GM23248 (cell line): Measurements from ENCODE around the gene GLT1D1. TPM values are rescaled to one million over a fixed set of nuclear protein-coding genes. Genes with fewer than 3 reads are reported as not detected.

Source experiments
- DNase-seq: peaks from one replicate; pipeline ENCODE4 v3.0.0-alpha.2; 2015
- H2AFZ ChIP-seq: fragments of 200-600 bp; sonication (generic); 2 replicates; pipeline ENCODE4 v1.6.1; 2016; ENCODE audit warnings: antibody characterized with exemption
- H3F3A ChIP-seq: fragments of 200-600 bp; sonication (generic); 2 replicates; pipeline ENCODE4 v1.6.1; 2016; ENCODE audit warnings: mild to moderate bottlenecking, antibody characterized with exemption, mixed run types; ENCODE audit not compliant: insufficient read depth
- H3K27ac ChIP-seq: fragments of 200-600 bp; sonication (generic); 2 replicates; pipeline ENCODE4 v1.5.1; 2016; ENCODE audit warnings: mild to moderate bottlenecking
- H3K27me3 ChIP-seq: fragments of 200-600 bp; sonication (generic); replicated peaks from 2 replicates; pipeline ENCODE4 v1.6.1; 2016; ENCODE audit warnings: mild to moderate bottlenecking; ENCODE audit not compliant: insufficient read depth
- H3K36me3 ChIP-seq: fragments of 200-600 bp; sonication (generic); 2 replicates; pipeline ENCODE4 v1.6.1; 2016; ENCODE audit warnings: low read depth, mild to moderate bottlenecking
- H3K4me1 ChIP-seq: fragments of 200-600 bp; sonication (generic); 2 replicates; pipeline ENCODE4 v1.6.1; 2016; ENCODE audit warnings: mild to moderate bottlenecking; ENCODE audit not compliant: insufficient read depth
- H3K4me2 ChIP-seq: fragments of 200-600 bp; sonication (generic); one replicate; pipeline ENCODE4 v1.6.1; 2016; ENCODE audit warnings: mild to moderate bottlenecking; ENCODE audit not compliant: unreplicated experiment
- H3K4me3 ChIP-seq: fragments of 200-600 bp; sonication (generic); 2 replicates; pipeline ENCODE4 v1.5.1; 2016; ENCODE audit warnings: mild to moderate bottlenecking
- H3K79me2 ChIP-seq: fragments of 200-600 bp; sonication (generic); 2 replicates; pipeline ENCODE4 v1.6.1; 2016; ENCODE audit warnings: mild to moderate bottlenecking; ENCODE audit not compliant: insufficient read depth
- H3K9ac ChIP-seq: fragments of 200-600 bp; sonication (generic); 2 replicates; pipeline ENCODE4 v1.6.1; 2016; ENCODE audit warnings: mild to moderate bottlenecking
- H3K9me2 ChIP-seq: fragments of 200-600 bp; sonication (generic); 2 replicates; pipeline ENCODE4 v1.6.1; 2016; ENCODE audit warnings: mixed run types, mild to moderate bottlenecking, moderate library complexity; ENCODE audit not compliant: insufficient read depth
- H3K9me3 ChIP-seq: fragments of 200-600 bp; sonication (generic); one replicate; pipeline ENCODE4 v1.6.1; 2017; ENCODE audit warnings: low read depth
- H4K20me1 ChIP-seq: fragments of 200-600 bp; sonication (generic); 2 replicates; pipeline ENCODE4 v1.6.0; 2016; ENCODE audit not compliant: insufficient read depth
- EZH2 ChIP-seq: fragments of 200-600 bp; sonication (generic); IDR thresholded peaks from 2 replicates; pipeline ENCODE4 v1.6.1; 2018; ENCODE audit warnings: antibody characterized with exemption, mild to moderate bottlenecking; ENCODE audit not compliant: insufficient read depth, poor library complexity, severe bottlenecking
- EZH2phosphoT487 ChIP-seq: fragments of 200-600 bp; sonication (generic); IDR thresholded peaks from 2 replicates; pipeline ENCODE4 v1.6.1; 2018; ENCODE audit warnings: antibody characterized with exemption, moderate library complexity, mild to moderate bottlenecking, low read depth; ENCODE audit not compliant: insufficient read depth
- WGBS, 2 experiments: methylation state at CpG; one replicate each; pipeline ENCODE4 v1.1.6; 2015 to 2017; ENCODE audit warnings: low lambda C conversion rate in 2 of 2, low coverage in 1 of 2; ENCODE audit errors: missing lambda C conversion rate in 2 of 2; 5-methylcytosine and 5-hydroxymethylcytosine counted together
- in situ Hi-C: fragments of 300-500 bp; cut with MboI; formaldehyde crosslinking; loops from 2 replicates; pipeline ENCODE4 v1.15.0; 2020
- polyA plus RNA-seq: library from polyadenylated mRNA; unstranded; fragments of >200 nt; fragmentation: Nextera tagmentation; extraction: Ambion mirVana; gene quantifications from 2 replicates; pipeline ENCODE4 v1.2.1, GENCODE V29; 2016
- total RNA-seq: library from RNA; depleted of rRNA; stranded (reverse); fragments of >200 nt; shearing (Covaris generic); gene quantifications from 2 replicates; pipeline ENCODE4 v1.2.3, GENCODE V29; 2014

The GLT1D1 gene
- total and polyA plus RNA-seq, 2 experiments from 2014 or later, result not detected

DNA sequence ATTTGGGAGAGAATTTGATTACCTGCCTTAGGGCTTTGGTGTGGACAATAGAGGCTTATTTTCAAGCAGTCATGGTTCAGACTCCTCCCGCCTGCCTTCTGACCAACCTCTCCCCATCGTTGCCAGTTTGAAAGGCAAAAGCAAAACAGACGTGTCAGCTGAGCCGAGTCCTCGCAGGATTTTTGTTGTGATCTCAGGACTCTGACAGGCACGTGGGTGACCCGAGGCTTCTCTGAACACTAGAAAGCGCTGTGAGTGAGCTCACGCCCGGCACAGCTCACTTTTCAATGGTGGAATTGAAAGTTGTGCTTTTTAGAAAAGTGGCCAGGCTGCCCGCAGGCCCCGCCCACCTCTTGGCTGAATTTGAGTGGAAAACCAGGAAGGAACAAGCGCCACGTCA lies 130.1 kb downstream of the GLT1D1 start:
- no peak overlapping the region for H3K9ac ChIP-seq
- H4K20me1 ChIP-seq, result no peaks in the 10 kb centered on the region
- WGBS, 2 experiments, result 47 to 49% methylated on average over 12 to 14 of the region's 14 CpGs
- H3K4me1 ChIP-seq, result no peaks in the 10 kb centered on the region
- no peak overlapping the region for H2AFZ ChIP-seq
- TF ChIP-seq EZH2phosphoT487, result no peak
- no peaks in the 10 kb centered on the region for H3F3A ChIP-seq
- no peaks in the 10 kb centered on the region for H3K36me3 ChIP-seq
- in situ Hi-C loops, result no loop called here
- no peaks in the 10 kb centered on the region for H3K27me3 ChIP-seq
- H3K4me3 ChIP-seq, result no peak overlapping the region
- no peaks in the 10 kb centered on the region for H3K9me2 ChIP-seq
- no peak overlapping the region for H3K27ac ChIP-seq
- no peak for DNase-seq
- no peak overlapping the region for H3K4me2 ChIP-seq
- H3K9me3 ChIP-seq, result no peaks in the 10 kb centered on the region
- no peaks in the 10 kb centered on the region for H3K79me2 ChIP-seq

DNA sequence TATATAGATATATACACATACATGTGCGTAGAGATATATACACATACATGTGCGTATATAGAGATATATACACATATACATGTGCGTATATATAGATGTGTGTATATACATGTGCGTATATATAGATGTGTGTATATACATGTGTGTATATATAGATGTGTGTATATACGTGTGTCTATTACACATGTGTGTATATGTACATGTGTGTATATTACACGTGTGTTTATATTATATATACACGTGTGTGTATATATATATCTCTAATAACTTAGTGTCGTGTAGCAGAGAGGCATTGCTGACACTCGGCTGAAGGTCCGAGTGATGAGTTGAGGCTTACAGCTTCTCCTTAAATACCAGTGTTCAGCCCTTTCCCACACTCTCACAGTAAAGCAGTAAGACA lies 133.7 kb downstream of the GLT1D1 start:
- 49 to 57% methylated on average over 10 of the region's 10 CpGs for whole genome bisulfite sequencing, 2 experiments

DNA sequence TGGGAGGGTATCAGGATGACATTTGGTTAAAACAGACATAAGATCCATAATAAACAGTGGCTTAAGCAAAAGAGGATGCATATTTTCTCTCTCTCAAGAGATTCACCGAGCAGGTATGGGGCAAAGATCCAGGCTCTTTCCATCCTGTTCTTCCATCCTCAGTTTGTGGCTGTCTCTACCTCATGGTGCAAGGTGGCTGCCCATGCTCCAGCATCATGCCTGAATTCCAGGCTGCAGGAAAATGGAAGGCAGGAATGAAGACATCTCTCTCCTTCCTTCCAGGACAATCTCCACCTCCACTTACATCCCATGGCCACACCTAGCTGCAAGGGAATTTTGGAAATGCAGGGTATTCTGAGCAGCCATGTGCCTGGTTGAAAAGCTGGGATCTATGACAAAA lies 136.0 kb downstream of the GLT1D1 start:
- no peak overlapping the region for H2AFZ ChIP-seq
- TF ChIP-seq EZH2phosphoT487, result no peak
- no peak for TF ChIP-seq EZH2
- H3K4me2 ChIP-seq, result no peak overlapping the region
- no peaks in the 10 kb centered on the region for H3K79me2 ChIP-seq
- H3K9me3 ChIP-seq, result no peaks in the 10 kb centered on the region
- H3K9me2 ChIP-seq, result no peaks in the 10 kb centered on the region
- H3K4me1 ChIP-seq, result no peaks in the 10 kb centered on the region
- H3F3A ChIP-seq, result no peaks in the 10 kb centered on the region
- H3K27me3 ChIP-seq, result no peaks in the 10 kb centered on the region
- H3K4me3 ChIP-seq, result no peak overlapping the region
- H3K27ac ChIP-seq, result no peak overlapping the region
- WGBS, 2 experiments, result 9 to 16% methylated on average over 1 of the region's 1 CpG
- H4K20me1 ChIP-seq, result no peaks in the 10 kb centered on the region
- no peaks in the 10 kb centered on the region for H3K36me3 ChIP-seq
- H3K9ac ChIP-seq, result no peak overlapping the region
- DNase-seq, result no peak
- in situ Hi-C loops, result no loop called here

More for the DNA sequence above, 133.7 kb downstream of the GLT1D1 start:
- Histone ChIP-seq H3K9me2 (no peaks in the 10 kb centered on the region), H3K27me3 (no peaks in the 10 kb centered on the region), H3F3A (no peaks in the 10 kb centered on the region), H3K79me2 (no peaks in the 10 kb centered on the region), H3K4me1 (no peaks in the 10 kb centered on the region), H3K9ac (no peak overlapping the region), H3K27ac (no peak overlapping the region), H3K4me2 (no peak overlapping the region), H3K9me3 (no peaks in the 10 kb centered on the region), H3K4me3 (no peak overlapping the region), H3K36me3 (no peaks in the 10 kb centered on the region), H4K20me1 (no peaks in the 10 kb centered on the region), H2AFZ (no peak overlapping the region)
- no peak for DNase-seq
- in situ Hi-C loops, result no loop called here
- TF ChIP-seq EZH2, result no peak
- no peak for TF ChIP-seq EZH2phosphoT487

DNA sequence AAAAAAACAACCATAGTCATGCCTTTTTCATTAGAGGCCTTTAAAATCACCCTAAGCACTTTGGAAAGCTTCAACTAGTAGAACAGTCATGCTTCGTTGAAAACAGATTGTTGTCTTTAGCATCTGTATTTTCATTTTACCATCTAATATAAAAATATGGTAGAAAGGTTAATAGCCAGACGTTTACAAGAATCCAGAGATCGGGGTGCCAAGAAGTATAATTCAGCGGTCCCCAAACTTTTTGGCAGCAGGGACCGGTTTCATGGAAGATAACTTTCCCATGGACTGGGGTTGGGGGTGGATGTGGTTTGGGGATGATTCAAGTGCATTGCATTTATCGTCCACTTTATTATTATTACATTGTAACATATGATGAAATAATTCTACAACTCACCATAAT lies 138.4 kb downstream of the GLT1D1 start:
- no peak overlapping the region for H3K9ac ChIP-seq
- no peaks in the 10 kb centered on the region for H4K20me1 ChIP-seq
- no peak overlapping the region for H3K4me3 ChIP-seq
- no peaks in the 10 kb centered on the region for H3K36me3 ChIP-seq
- no peaks in the 10 kb centered on the region for H3K9me2 ChIP-seq
- no peaks in the 10 kb centered on the region for H3K79me2 ChIP-seq
- no peak overlapping the region for H2AFZ ChIP-seq
- 6 to 7% methylated on average over 6 of the region's 6 CpGs for WGBS, 2 experiments
- no peaks in the 10 kb centered on the region for H3K27me3 ChIP-seq
- H3F3A ChIP-seq, result no peaks in the 10 kb centered on the region
- no peaks in the 10 kb centered on the region for H3K9me3 ChIP-seq
- H3K4me2 ChIP-seq, result no peak overlapping the region
- no peak for DNase-seq
- TF ChIP-seq EZH2 (no peak), EZH2phosphoT487 (no peak)
- H3K27ac ChIP-seq, result no peak overlapping the region
- H3K4me1 ChIP-seq, result no peaks in the 10 kb centered on the region
- in situ Hi-C loops, result no loop called here

DNA sequence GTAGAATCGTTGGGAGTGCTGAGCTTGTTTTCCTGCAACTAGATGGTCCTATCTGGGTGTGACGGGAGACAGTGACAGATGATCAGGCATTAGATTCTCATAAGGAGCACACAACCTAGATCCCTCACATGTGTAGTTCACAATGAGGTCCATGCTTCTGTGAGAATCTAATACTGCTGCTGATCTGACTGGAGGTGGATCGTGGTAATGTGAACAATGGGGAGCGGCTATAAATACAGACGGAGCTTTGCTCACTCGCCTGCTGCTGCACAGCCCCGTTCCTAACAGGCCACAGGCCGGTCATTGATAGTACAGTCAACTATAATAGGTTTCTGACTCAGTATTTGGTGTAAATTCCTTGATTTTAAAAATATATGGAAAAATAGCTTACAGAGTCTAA lies 138.8 kb downstream of the GLT1D1 start:
- no peaks in the 10 kb centered on the region for H3K36me3 ChIP-seq
- H3K9me2 ChIP-seq, result no peaks in the 10 kb centered on the region
- H4K20me1 ChIP-seq, result no peaks in the 10 kb centered on the region
- 16 to 22% methylated on average over 8 of the region's 8 CpGs for WGBS, 2 experiments
- H3F3A ChIP-seq, result no peaks in the 10 kb centered on the region
- no peak for DNase-seq
- H3K4me2 ChIP-seq, result no peak overlapping the region
- no peaks in the 10 kb centered on the region for H3K4me1 ChIP-seq
- no peaks in the 10 kb centered on the region for H3K27me3 ChIP-seq
- TF ChIP-seq EZH2phosphoT487 (no peak), EZH2 (no peak)
- H2AFZ ChIP-seq, result no peak overlapping the region
- H3K79me2 ChIP-seq, result no peaks in the 10 kb centered on the region
- H3K9ac ChIP-seq, result no peak overlapping the region
- in situ Hi-C loops, result no loop called here
- H3K9me3 ChIP-seq, result no peaks in the 10 kb centered on the region
- H3K27ac ChIP-seq, result no peak overlapping the region
- no peak overlapping the region for H3K4me3 ChIP-seq
